Heart left ventricle (tissue), 13 donors: Measurements from ENCODE around the gene MFF.

Experiments
- CTCF ChIP-seq, 12 donors: fragments of 200-600 bp; sonication (generic) in 4 of 12; IDR thresholded peaks; one replicate each; pipeline versions ENCODE4 v1.5.0 to v1.8.0; 2018 to 2022; ENCODE audit warnings: antibody characterized with exemption in 12 of 12, mild to moderate bottlenecking in 5 of 12
- POLR2A ChIP-seq, 2 donors: fragments of 450-650 bp; IDR thresholded peaks; one replicate each; pipeline ENCODE4 v1.6.1; 2017; ENCODE audit warnings: antibody characterized with exemption in 2 of 2, mild to moderate bottlenecking in 2 of 2, moderate library complexity in 2 of 2
- donor health status: ischemic (EF 13 %, LVEDD 7.1; RV severe dilation, severe dysfunction).
- donor health status: DM: no; HTN: yes; CAD: no.
- donor health status: DM: no; HTN: no; CAD: no.
- donor health status: ischemic (EF 25% LVEDD 6.9; RV normal size, moderate dysfunction).
- donor health status: ischemic (EF 25% LVEDD 5.7; RV mildly dilated, moderate dysfunction).
- donor health status: ischemic (EF 35%, LVEDD 5.7; RV mildly dilated, moderate dysfunction).
- donor health status: nonischemic (EF 11% LVEDD 7.7; RV severe dilation, severe dysfunction).
- donor health status: DM: yes; HTN: yes; CAD: no.
- donor health status: PGD.
- donor health status: ischemic (EF 29% LVEDD 5.4; RV normal size, mild dysfunction).
- donor health status: nonischemic (EF 23%, LVEDD 6.1; RV moderate dilation, normal function).

GRCh38 chr2:227379095-227379494 lies 54.0 kb downstream of the MFF start, which contains the start of gene TM4SF20:
- TF ChIP-seq CTCF (IDR thresholded peaks at IDR 0.05), result no peak
- TF ChIP-seq POLR2A (IDR thresholded peaks at IDR 0.05), result no peak
